Panc1 (cell line): ENCODE results near the gene OR2T35.
"Not testable (repeated sequence)": the region's sequence is repeated elsewhere in the genome, so short reads cannot be mapped to it uniquely, and the experiment has no call there.

Source experiments
- POLR2AphosphoS5 ChIP-seq: IDR thresholded peaks from 2 replicates; pipeline ENCODE4 v1.6.1; 2012; ENCODE audit warnings: mild to moderate bottlenecking, low read depth, low read length, moderate library complexity
- SIN3A ChIP-seq: IDR thresholded peaks from 2 replicates; pipeline ENCODE4 v1.6.1; 2012; ENCODE audit warnings: low read depth, mild to moderate bottlenecking, low read length, moderate library complexity, borderline replicate concordance; ENCODE audit not compliant: insufficient read depth
- TF ChIP-seq, protein P1 (sequence below): fragments of 450-650 bp; IDR thresholded peaks from 2 replicates; pipeline ENCODE4 v1.5.1; 2017; ENCODE audit warnings: mild to moderate bottlenecking

DNA sequence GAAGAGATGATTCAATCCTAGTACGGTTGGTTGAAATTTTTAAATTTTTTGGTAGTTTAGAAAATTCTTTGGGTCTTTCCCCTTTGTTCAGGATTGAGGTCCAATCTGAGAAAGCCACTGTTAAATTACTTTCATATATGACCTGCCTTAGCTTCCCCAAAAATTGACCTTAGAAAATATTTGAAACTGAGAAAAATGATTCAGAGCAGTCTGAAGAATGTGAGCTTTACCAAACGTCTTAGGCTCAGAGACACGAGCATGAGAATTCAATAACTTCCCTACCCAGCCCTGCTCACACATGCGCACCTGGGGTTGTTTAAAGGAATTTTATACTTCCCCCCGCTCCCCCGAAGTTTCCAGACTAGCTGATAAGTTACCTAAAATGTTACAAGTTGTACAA is 11.7 kb upstream of the OR2T35 start:
- TF ChIP-seq POLR2AphosphoS5, SIN3A: not testable (repeated sequence)
- TF ChIP-seq, protein P1, sequence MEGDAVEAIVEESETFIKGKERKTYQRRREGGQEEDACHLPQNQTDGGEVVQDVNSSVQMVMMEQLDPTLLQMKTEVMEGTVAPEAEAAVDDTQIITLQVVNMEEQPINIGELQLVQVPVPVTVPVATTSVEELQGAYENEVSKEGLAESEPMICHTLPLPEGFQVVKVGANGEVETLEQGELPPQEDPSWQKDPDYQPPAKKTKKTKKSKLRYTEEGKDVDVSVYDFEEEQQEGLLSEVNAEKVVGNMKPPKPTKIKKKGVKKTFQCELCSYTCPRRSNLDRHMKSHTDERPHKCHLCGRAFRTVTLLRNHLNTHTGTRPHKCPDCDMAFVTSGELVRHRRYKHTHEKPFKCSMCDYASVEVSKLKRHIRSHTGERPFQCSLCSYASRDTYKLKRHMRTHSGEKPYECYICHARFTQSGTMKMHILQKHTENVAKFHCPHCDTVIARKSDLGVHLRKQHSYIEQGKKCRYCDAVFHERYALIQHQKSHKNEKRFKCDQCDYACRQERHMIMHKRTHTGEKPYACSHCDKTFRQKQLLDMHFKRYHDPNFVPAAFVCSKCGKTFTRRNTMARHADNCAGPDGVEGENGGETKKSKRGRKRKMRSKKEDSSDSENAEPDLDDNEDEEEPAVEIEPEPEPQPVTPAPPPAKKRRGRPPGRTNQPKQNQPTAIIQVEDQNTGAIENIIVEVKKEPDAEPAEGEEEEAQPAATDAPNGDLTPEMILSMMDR, result not testable (repeated sequence)
